HG02678 (cell line): ENCODE results near the gene ZNF786.
"Not testable (repeated sequence)": the region's sequence is repeated elsewhere in the genome, so short reads cannot be mapped to it uniquely, and the experiment has no call there.

Source experiments
- ATAC-seq: cut with Tn5 transposase; IDR thresholded peaks from one replicate; pipeline ENCODE4 v1.9.1; 2021; ENCODE audit warnings: mild to moderate bottlenecking, moderate library complexity; ENCODE audit not compliant: unreplicated experiment

ZNF786 gene, protein sequence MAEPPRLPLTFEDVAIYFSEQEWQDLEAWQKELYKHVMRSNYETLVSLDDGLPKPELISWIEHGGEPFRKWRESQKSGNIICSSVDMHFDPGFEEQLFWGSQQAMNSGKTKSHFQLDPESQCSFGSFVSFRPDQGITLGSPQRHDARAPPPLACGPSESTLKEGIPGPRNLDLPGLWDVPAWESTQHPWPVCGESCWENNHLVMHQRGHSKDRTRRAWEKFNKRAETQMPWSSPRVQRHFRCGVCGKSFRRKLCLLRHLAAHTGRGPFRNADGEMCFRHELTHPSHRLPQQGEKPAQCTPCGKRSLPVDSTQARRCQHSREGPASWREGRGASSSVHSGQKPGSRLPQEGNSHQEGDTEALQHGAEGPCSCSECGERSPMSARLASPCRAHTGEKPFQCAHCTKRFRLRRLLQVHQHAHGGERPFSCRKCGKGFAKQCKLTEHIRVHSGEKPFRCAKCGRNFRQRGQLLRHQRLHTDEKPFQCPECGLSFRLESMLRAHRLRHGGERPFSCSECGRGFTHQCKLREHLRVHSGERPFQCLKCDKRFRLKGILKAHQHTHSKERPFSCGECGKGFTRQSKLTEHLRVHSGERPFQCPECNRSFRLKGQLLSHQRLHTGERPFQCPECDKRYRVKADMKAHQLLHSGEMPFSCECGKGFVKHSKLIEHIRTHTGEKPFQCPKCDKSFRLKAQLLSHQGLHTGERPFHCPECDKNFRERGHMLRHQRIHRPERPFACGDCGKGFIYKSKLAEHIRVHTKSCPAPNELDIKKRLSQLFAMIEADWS

DNA sequence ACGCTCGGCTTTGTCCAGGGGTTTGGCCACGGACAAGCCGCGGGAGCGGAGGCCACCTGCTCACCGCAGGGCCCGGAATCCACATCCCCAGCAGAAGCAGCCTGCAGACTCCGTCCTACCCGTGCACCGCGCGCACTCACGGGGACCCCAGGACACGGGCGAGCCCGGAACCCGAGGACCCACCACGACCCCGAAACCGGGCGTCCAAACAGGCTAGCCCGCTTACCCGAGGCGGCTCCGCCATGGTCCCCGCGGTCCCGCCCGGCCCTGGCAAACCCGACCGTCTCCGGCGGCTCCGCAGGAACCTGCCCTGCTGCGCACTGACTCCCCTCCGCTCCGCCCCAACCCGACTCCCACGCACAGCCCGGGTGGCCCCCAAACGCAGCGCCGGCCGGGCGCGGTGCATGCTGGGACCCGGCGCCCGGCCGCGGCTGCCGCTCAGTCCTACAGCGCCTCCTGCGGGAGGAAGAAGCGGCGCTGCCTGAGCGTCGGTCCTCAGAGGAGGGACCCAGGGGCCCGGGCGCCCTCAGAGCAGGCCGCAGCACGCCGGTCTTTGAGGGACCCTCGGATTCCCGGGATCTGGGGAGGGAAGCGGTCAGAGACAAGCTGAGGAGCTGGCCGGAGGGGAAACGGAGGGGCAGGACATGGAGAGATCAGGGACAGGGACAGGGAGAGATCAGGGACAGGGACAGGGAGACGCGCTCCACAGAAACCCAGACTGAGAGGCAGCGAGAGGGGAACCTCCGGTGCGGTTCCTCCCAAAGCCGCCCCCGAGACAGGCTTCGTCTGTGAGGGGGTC lies at the start of gene ZNF786:
Gene ZNF786 (minus strand): TSS at position 322 of the 799 bp plus-strand sequence. CDS start 78 bp downstream, at position 244.
- ATAC-seq, result peak; percentile 77

DNA sequence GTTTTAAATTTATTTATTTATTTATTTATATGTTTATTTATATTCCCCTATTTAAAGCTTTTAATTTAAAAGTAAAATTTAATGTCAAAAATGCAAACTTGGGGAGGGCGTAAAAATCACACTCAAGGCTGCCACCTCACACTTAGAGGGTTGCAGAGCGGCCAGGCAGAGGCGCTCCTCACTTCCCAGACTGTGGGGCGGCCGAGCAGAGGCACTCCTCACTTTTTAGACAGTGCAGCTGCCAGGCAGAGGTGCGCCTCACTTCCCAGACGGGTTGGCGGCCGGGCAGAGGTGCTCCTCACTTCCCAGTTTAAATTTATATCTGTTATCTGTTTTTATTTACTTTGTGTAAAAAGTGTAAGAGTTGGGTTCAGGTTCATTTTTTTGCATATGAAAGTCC lies 45.6 kb upstream of the ZNF786 start:
- ATAC-seq, result no peak

DNA sequence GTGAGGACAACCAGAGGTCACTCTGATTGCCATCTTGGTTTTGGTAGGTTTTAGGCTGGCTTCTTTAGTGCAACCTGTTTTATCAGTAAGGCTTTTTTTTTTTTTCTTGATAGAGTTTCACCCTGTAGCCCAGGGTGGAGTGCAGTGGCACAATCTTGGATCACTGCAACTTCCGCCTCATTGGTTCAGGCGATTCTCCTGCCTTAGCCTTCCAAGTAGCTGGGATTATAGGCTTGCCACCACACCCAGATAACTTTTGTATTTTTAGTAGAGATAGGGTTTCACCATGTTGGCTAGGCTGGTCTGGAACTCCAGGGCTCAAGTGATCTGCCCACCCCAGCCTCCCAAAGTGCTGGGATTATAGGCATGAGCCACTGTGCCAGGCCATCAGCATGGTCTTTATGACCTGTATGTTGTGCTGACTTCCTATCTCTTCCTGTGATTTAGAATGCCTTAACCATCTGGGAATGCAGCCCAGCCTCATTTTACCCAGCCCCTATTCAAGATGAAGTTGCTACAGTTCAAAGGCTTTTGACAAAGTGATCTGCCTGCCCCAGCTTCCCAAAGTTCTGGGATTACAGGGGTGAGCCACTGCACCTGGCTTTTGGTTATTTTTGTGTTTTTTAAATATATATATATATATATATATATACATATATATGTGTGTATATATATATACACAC lies 42.7 kb upstream of the ZNF786 start:
- ATAC-seq, result no peak

DNA sequence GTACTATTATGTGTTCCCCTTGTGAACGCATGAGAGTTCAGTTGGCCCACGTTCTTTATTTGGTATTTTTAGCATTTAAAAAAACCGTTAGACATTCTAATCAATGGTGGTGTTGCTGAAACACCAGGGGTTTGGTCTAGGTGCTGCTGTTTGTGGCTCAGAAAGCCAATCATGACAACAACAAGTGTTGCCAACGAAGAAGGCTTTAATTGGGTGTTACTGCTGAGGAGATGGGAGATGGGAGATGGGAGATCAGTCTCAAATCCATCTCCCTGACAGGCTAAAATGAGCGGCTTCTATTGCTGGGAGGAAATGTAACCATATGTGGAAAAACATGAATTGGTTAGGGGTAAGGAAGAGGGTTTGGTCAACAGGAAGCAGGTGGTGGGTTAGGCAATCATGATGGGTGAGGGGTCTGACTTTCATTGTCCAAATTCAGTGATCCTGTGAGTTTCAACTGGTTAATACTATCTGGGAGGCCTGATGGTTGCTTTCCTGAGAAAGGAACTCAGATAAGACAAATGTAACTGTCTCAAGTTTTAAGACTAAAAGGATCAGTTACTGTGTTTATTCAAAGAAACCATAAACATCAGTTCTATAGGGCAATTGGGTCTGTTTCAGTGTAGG lies 40.2 kb upstream of the ZNF786 start:
- ATAC-seq, result no peak

DNA sequence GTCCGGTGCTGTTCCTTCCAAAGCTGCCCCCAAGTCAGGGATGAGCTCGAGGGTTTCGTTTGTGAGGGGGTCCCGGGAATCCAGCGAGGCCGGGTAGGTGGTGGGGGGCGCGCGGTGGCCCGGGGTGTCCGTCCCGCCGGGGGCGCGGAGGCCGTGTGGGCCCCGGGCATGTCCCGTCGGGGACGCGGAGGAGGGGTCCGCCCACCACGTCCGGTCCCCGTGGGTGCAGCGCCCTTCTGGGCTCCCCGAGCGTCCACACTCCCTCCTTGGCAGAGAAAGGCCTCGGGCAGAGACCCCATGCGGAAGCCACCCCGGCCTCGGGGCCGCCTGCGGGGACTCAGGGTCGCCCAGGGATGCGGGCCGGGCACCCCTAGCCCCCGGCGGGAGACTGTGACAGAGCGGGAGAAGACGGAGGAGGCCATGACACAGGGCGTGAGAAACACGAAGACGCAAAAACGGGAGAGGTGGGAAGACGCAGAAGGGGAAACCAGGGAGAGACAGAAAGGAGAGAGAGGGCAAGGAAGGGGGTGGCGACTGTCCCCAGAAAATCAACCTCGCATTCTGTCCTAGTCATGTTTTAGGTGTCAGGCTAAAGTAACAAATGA lies 36.2 kb upstream of the ZNF786 start:
- peak; percentile 40 for ATAC-seq

DNA sequence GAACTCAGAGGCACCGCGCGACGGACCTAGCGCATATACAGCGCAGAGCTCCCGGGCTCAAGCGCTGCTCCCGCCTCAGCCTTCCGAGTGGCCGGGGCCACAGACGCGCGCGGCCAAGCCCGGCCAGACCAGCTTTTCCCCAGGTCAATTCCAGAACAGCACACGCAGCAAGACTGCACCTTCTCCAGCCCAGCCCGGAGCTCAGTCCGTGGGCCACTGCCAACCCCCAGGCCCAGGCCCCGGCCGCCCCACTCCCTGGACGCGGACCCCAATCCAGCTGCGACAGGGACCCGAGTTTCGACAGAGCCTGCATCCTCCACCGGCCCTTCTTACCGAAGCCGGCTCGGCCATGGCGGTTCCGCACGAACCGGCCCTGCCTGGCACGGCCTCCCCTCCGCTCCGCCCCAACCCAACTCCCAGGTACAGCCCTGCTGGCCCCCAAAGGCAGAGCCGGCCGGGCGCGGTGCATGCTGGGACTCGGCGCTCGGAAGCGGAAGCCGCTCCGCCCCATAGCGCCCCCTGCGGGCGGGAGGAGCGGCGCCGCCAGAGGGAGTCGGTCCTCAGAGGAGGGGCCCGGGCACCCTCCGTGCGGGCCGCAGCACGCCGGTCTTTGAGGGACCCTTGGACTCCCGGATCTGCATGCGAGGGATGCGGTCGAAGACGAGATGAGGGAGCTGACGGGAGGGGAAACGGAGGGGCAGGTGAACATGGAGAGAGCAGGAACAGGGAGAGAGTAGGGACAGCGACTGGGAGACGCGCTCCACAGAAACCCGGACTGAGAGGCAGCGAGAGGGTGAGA lies 35.5 kb upstream of the ZNF786 start, which contains the start of gene ZNF425:
Gene ZNF425 (minus strand): TSS at position 462 of the 799 bp plus-strand sequence. CDS start 111 bp downstream, at position 351.
- peak; percentile 84 for ATAC-seq

DNA sequence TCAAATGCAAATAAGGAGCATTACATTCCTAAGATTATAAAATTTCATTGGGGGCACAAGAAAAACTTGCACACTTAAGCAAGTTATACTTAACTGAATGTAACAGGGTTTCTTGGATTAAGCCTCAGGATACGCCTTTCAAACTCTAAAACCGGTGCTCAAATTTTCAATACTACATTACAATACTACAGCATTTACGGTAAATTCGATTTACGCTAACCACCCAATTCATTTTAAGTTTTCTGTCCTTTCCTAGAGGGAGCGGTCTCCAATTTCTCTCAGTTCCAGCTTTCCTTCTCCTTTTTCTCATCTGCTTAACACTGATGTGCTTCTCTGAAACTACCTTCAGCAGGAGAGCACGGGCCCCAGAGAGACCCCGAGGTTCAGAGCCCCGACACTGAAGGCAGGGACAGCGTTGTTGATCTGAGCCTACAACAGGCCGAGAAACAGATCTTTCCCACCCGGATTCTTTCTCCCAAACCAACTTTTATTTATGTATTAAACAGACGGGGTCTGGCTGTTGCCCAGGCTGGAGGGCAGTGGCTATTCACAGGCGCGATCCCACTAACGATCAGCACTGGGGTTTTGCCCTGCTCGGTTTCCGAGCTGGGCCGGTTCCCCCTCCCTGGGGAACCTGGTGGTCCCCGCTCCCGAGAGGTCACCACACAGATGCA lies 34.8 kb upstream of the ZNF786 start:
- no peak for ATAC-seq

DNA sequence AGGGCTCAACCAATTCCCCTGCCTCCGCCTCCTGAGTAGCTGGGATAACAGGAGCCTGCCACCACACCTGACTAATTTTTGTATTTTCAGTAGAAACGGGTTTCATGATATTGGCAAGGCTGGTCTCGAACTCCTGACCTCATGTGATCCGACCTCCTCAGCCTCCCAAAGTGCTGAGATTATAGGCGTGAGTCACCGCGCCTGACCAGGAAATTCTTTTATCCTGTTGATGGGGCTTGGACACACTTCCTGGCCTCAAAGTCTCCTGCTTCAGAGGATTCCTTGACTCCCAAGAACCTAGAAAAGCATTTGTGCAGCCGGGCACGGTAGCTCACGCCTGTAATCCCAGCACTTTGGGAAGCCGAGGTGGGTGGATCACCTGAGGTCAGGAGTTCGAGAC lies 19.5 kb upstream of the ZNF786 start:
- no peak for ATAC-seq

DNA sequence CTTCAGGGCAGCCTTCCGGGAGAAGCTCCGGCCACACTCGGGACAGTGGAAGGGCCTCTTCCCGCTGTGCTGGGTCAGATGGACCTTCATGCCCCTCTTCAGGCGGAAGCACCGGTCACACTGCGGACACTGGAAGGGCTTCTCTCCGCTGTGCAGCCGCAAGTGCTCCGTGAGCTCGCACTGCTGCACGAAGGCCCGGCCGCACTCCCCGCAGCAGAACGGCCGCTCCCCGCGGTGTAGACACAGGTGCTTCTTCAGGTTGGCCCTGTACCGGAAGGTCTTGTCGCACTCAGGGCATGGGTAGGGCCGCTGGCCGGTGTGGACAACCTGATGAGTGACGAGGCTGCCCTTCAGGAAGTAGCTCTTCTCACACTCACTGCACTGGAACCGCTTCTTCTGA lies 14.2 kb upstream of the ZNF786 start:
- ATAC-seq, result no peak

DNA sequence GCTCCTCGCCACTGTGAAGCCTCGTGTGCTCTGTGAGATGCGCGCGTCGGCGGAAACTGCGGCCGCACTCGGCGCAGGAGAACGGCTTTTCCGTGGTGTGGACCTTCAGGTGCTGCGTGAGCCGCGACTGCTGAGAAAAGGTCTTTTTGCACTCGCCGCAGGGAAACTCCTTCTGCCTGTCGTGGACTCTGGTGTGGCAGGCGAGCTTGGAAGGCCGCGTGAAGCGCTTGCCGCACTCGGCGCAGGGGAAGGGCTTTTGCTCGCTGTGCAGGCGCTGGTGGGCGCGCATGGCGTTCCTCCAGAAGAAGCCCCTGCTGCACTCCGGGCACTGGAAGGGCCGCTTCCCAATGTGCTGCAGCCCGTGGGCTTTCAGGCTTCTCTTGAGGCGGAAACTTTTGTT lies 13.7 kb upstream of the ZNF786 start:
- ATAC-seq, result no peak

DNA sequence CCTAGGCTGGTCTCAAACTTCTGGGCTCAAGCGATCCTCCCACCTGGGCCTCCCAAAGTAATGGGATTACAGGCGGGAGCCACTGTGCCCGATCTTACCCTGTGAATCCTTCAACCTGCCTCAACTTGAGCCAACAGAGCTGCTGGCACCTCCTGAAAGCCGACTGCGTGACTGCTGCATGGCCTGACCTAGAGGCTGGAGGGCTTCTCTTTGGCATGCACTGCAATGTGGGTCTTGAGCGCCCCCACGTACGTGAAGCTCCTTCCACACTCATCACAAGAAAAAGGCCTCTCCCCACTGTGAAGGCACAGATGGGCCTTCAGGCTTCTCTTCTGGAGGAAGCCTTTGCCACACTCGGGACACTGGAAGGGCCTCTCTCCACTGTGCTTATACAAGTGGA lies 12.9 kb upstream of the ZNF786 start:
- ATAC-seq, result no peak

DNA sequence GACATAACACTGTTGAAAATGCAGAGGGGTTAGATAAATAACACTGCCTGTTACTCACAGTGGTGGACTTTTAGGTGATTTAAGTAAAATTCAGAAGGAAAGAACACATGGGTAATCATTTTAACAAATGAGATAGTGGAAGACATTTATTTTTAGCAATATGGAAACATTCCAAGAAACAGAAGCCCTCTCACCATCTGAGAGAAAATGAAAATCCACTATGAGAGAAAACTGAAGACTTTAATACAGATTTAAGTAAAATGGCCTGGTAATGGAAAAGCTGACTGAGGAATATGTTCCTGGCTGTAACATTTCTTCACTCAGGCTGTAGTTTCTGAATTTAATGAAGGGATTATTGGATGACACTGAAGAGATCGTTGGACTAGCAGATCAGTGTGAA lies 12.1 kb upstream of the ZNF786 start:
- ATAC-seq, result no peak

DNA sequence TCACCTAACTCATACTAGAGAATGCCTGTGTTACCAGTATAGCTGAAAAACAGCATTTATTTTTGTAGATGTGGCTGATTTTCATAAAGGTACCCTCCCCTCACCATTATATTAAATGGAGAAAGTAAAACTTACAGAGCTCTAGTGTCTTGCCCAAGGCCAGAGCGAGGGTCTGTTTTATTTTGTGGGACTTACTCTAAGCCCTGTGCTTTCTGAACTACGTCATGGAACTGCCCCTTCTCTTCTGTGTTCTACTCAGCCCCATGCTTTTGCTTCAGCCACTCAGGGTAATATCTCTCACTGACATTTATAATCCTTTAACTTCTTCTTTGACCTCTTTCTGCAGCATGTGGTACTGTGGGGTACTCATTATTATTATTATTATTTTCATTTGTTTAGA lies 10.3 kb upstream of the ZNF786 start:
- ATAC-seq, result no peak

DNA sequence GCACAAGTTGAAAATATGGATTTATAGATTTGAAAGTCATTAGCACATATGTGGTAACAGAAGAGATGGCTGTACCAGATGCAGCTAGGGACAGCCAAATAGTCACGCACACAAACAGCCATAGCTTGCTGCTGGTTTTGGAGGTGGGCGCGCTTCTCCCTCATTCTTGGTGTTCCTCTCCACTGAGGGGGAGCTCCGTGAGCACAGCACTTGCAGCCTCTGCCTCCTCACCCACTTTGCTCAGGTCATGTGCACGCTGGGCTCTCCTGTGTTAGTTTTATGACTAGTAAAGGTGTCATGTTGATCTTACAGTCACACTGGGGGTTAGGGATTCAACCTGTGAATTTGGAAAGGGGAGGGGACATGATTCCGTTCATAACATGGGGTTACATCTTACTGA lies 8.5 kb upstream of the ZNF786 start:
- ATAC-seq, result no peak

DNA sequence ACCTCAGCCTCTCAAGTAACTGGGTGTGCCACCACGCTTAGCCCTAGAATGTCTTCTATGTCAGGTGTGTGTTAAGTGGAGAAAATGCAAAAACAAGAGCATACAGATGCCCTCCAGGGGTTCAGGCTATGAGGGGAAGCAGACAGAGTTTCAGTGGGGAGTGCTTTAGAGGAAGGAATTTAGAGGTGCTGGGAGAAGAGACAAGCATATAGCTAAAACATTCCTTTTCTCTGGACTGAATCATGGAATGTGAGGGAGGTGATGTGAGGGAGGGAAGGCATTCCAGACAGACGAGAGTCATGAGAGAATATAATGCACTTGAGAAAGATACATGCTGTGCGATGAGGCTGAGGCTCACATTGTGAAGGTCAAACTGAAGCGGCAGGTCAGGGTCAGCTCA lies 6.6 kb upstream of the ZNF786 start:
- ATAC-seq, result no peak

DNA sequence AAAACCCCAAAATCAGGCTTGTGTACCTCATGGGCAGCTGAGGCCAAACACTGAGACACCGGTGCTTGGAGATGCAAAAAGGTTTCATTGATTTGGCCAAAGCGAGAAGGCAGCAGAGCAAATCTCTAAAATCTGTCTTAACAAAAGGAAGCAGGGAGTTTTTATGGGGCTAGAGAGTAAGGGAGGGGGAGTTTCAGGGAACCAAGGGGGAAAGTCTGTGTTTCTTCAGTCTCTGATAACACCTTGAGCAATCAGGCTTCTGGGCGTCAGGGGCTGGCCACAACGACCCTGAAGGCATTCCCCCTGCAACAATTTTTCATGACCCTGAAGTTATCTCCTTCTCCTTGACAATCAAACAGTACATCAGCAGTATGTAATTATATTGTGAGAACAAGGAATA lies 2.7 kb upstream of the ZNF786 start:
- ATAC-seq, result no peak

DNA sequence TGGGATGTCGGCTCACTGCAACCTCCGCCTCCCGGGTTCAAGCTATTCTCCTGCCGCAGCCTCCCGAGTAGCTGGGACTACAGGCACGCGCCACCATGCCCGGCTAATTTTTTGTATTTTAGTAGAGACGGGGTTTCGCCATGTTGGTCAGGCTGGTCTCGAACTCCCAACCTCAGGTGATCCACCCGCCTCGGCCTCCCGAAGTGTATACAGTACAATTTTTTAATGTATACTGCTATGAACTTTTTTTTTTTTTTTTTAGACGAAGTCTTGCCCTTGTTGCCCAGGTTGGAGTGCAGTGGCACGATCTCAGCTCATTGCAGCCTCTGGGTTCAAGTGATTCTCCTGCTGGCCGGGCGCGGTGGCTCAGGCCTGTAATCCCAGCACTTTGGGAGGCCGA lies 1.7 kb upstream of the ZNF786 start:
- not testable (repeated sequence) for ATAC-seq

DNA sequence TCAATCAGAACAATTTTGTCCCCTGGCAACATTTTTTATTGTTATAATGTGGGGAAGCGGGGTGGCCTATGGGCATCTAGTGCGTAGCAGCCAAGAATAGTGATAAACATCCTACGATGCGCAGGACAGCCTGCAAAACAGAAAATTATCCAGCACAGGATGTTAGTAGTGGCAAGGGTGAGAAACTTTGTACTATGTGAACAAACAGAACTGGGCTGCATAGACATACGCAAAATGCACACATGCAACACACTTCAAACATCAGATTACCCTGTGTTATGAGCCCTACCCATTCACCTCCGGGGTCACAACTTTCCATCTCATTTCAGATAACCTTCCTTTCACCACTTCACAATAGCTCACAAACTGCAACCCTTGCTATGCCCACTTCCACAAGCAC lies 3.1 kb downstream of the ZNF786 start:
- no peak for ATAC-seq
